NB4 (cell line): Measurements from ENCODE around the gene RNF157.

Experiments
- MYC ChIP-seq: IDR thresholded peaks from 2 replicates; pipeline ENCODE4 v1.6.1; 2011; ENCODE audit warnings: low read depth, low read length
- POLR2A ChIP-seq: IDR thresholded peaks from 2 replicates; pipeline ENCODE4 v1.6.1; 2011; ENCODE audit warnings: mild to moderate bottlenecking; ENCODE audit not compliant: insufficient read length; ENCODE audit errors: extremely low read depth
- TF ChIP-seq, protein P1 (sequence below): IDR thresholded peaks from one replicate; pipeline ENCODE4 v1.5.1; 2012; ENCODE audit warnings: low read depth, low read length
- TF ChIP-seq, protein P2 (sequence below): IDR thresholded peaks from 2 replicates; pipeline ENCODE4 v1.6.1; 2011; ENCODE audit warnings: low read depth, low read length

DNA sequence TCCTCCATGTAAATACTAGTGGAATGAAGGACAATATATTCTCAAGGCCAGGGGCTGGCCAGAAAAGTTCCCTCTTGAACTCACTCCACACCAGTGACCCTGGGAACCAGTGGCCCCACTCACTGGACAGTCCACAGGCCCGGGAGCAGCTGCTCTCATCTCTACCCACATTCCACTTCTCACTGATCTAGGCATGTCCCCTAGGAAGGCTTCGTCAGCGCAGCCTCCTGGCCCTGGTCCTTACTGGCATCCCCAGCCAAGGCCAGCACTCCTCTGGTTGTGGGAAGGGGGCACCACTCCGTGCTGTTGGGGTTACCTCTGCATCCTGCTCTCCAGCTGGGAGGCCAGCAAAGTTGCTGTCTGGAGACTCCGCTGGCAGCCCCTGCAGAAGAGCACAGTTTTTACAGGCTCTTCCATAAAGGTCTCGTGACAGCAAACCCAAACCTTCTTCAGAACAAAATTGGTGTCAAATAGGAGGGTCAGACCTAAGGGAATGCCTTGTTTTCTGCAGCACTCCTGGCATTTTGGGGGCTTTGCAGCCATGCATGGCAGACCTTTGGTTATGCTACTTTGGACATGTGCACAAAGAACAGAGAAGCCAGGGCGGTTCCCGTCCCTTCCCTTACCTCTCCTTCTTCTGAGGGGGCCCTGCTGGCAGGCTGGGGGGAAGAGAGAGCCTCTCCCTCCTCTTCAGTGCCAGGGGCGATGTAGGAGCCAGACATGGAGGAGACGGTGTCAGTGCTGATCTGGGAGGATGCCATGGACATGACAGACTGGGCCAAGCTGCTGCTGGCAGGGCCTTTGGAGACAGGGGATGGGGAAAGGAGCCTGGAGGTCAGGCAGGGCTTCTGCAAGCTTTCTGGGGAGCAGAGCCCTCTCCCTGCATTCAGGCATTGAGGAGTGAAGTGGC lies 85.1 kb downstream of the RNF157 start:
- TF ChIP-seq, protein P1, sequence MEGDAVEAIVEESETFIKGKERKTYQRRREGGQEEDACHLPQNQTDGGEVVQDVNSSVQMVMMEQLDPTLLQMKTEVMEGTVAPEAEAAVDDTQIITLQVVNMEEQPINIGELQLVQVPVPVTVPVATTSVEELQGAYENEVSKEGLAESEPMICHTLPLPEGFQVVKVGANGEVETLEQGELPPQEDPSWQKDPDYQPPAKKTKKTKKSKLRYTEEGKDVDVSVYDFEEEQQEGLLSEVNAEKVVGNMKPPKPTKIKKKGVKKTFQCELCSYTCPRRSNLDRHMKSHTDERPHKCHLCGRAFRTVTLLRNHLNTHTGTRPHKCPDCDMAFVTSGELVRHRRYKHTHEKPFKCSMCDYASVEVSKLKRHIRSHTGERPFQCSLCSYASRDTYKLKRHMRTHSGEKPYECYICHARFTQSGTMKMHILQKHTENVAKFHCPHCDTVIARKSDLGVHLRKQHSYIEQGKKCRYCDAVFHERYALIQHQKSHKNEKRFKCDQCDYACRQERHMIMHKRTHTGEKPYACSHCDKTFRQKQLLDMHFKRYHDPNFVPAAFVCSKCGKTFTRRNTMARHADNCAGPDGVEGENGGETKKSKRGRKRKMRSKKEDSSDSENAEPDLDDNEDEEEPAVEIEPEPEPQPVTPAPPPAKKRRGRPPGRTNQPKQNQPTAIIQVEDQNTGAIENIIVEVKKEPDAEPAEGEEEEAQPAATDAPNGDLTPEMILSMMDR: no peak
- no peak for TF ChIP-seq POLR2A
- TF ChIP-seq, protein P2, sequence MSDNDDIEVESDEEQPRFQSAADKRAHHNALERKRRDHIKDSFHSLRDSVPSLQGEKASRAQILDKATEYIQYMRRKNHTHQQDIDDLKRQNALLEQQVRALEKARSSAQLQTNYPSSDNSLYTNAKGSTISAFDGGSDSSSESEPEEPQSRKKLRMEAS: no peak
- TF ChIP-seq MYC: no peak
